GM12874 (cell line): ENCODE data around the gene MOV10L1.

Source experiments
- TF ChIP-seq, protein P1 (sequence below): IDR thresholded peaks from 2 replicates; pipeline ENCODE4 v1.5.1; 2011; ENCODE audit warnings: low read depth, mild to moderate bottlenecking, control low read depth, low read length, moderate library complexity; ENCODE audit not compliant: insufficient read depth

The MOV10L1 gene

GRCh38 chr22:50083462-50084079 lies 6.2 kb upstream of the MOV10L1 start:
- TF ChIP-seq, protein P1, sequence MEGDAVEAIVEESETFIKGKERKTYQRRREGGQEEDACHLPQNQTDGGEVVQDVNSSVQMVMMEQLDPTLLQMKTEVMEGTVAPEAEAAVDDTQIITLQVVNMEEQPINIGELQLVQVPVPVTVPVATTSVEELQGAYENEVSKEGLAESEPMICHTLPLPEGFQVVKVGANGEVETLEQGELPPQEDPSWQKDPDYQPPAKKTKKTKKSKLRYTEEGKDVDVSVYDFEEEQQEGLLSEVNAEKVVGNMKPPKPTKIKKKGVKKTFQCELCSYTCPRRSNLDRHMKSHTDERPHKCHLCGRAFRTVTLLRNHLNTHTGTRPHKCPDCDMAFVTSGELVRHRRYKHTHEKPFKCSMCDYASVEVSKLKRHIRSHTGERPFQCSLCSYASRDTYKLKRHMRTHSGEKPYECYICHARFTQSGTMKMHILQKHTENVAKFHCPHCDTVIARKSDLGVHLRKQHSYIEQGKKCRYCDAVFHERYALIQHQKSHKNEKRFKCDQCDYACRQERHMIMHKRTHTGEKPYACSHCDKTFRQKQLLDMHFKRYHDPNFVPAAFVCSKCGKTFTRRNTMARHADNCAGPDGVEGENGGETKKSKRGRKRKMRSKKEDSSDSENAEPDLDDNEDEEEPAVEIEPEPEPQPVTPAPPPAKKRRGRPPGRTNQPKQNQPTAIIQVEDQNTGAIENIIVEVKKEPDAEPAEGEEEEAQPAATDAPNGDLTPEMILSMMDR: no peak

- TF ChIP-seq, protein P1: no peak
These were observed 5.7 kb upstream of the MOV10L1 start for GRCh38 chr22:50084080-50084477.

- TF ChIP-seq, protein P1: no peak
These were observed 5.2 kb upstream of the MOV10L1 start for GRCh38 chr22:50084614-50085021.

- TF ChIP-seq, protein P1: no peak
These were observed 4.4 kb upstream of the MOV10L1 start, which contains the start of gene MLC1 for GRCh38 chr22:50085211-50085972. Gene MLC1, minus strand, starts transcription at chr22:50085426. Its CDS starts 524 bp downstream, at chr22:50084902.

- TF ChIP-seq, protein P1: no peak
These were observed 3.3 kb upstream of the MOV10L1 start for GRCh38 chr22:50086526-50086925.

GRCh38 chr22:50087646-50088045 lies 2.2 kb upstream of the MOV10L1 start:
- TF ChIP-seq, protein P1: no peak

DNA sequence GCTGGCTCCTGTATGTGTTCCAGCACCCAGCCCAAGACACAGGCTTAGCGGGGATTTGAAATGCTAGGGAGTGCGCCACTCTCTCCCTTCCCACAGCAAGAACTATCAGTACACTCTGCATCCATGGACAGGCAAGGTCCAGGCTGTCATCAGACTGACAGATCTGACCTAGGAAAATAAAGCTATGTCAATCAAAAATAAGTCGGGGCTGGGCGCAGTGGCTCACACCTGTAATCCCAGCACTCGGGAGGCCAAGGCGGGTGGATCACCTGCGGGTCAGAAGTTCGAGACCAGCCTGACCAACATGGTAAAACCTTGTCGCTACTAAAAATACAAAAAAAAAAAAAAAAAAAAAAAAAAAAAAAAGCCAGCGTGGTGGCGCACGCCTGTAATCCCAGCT lies 1.7 kb upstream of the MOV10L1 start:
- TF ChIP-seq, protein P1: no peak
